NCI-H82 treated with DMSO at 0.1 percent for 48 hours (cell line): ENCODE data around the gene ZBED4.

Experiments used
- DNase-seq: peaks from one replicate; lab custom pipeline; 2025; ENCODE audit not compliant: unreplicated experiment; lab: John Stamatoyannopoulos, UW

ZBED4 gene

GRCh38 chr22:49900441-49901230, 47.0 kb downstream of the ZBED4 start:
- no peak for DNase-seq

DNA sequence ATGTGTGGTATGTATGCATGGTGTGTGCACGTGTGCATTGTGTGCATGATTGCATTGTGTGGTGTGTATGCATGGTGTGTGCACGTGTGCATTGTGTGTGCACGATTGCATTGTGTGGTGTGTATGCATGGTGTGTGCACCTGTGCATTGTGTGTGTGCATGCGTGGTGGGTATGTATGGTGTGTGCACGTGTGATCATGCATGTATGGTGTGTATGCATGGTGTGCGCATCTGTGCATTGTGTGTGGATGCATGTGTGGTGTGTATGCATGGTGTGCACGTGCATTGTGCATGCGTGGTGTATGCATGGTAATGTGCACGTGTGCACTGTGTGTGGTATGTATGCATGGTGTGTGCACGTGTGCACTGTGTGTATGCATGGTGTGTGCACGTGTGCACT, 47.8 kb downstream of the ZBED4 start:
- no peak for DNase-seq

- DNase-seq, result no peak
These were observed 49.8 kb downstream of the ZBED4 start for GRCh38 chr22:49903322-49904039.

- DNase-seq, result no peak
These were observed 50.4 kb downstream of the ZBED4 start for GRCh38 chr22:49904040-49904369.

DNA sequence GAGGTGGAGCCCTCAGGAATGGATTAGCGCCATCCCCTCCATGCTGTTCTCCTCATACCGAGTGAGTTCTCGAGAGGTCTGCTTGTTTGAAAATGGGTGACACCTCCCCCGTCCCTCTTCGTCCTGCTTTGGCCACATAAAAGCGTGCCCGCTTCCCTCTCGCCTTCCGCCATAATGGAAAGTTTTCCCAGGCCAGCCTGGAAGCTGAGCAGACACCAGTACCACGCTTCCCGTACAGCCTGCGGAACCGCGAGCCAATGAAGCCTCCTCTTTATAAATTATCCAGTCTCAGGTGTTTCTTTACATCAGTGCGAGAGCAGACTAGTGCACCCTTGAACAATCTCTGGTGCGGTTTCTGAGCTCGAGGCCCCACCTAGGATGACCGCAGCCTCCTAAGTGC, 51.8 kb downstream of the ZBED4 start:
- no peak for DNase-seq

GRCh38 chr22:49906071-49906798, 52.6 kb downstream of the ZBED4 start:
- no peak for DNase-seq

GRCh38 chr22:49906799-49907290, 53.2 kb downstream of the ZBED4 start:
- DNase-seq, result no peak

- no peak for DNase-seq
These were observed 54.2 kb downstream of the ZBED4 start for GRCh38 chr22:49907807-49908206.

DNA sequence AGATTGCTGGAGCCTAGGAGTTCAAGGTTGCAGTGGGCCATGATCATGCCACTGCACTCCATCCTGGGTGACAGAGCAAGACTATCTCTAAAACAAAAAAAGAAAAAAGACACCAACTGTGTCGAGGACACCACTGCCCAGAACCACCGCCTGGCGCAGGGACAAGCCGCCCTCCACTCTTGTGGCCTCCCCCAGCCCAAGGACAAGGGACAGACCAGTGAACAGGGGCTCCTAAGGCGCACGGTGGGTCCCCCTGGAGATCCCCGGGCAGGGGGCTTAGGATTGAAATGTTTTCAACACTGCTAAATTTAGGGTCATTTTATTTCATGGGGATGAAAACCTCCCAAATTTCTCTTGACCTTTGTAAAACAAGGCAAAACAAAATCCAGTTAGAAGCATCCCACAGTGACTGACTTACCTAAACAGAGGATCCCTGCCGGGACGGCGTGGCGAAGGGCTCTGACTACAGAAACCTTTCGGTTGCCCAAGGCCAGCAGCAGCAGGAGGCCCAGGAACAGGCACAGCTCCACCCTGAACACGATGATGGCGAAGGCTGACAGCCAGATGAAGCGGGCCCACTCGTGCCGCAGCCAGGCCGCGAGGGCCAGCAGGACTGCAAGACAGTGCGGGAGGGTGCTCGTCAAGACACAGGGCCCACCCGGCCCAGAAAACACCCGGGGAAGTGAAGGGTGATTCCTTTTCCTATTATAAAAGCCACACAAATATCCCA, 56.0 kb downstream of the ZBED4 start:
- DNase-seq, result no peak

GRCh38 chr22:49910229-49911155, 56.8 kb downstream of the ZBED4 start:
- DNase-seq, result no peak

GRCh38 chr22:49911881-49912625, 58.4 kb downstream of the ZBED4 start:
- DNase-seq, result no peak

GRCh38 chr22:49913026-49913425, 59.4 kb downstream of the ZBED4 start:
- DNase-seq, result no peak

DNA sequence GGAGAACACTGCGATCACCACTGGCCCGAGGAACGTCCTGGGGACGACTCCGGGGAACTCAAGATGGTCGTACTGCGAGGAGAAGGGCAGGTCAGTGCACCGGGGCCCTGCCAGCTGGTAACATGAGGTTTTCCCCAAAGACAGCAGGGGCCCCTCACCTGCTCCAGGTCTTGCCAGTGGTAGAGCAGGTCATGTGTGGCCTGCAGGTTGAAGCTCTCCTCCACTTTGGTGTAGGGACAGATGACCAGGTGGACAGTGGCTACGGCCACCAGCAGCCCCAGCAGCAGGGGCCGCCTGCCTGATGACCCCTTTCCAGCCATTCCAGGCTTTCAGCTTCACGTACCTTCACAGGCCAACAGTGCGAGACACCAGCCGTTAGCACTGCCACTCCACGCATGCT, 59.8 kb downstream of the ZBED4 start:
- no peak for DNase-seq

GRCh38 chr22:49914256-49914655, 60.6 kb downstream of the ZBED4 start:
- no peak for DNase-seq

- DNase-seq, result no peak
These were observed 62.0 kb downstream of the ZBED4 start for GRCh38 chr22:49915610-49916009.

DNA sequence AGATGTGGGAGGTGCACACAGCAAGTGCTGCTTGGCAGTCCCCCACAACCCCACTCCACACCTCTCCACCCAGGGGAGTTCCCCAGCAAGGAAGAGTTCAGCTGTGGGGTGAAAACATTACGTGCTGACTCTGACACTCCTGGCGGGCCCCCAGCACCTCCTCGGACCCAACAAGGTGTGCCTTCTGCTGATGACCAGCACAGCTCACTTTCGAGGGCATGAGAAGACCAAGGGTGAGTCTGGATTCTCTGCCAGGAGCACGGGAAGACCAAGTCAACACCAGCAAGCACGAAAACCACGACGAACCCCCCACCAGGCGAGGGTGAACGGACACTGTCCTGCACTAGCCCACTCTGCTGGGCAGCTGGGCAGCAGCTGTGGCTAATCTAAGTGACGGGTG, 63.2 kb downstream of the ZBED4 start:
- DNase-seq, result no peak

GRCh38 chr22:49917974-49918910, 64.6 kb downstream of the ZBED4 start, which contains the start of the genes ALG12 and CRELD2:
ALG12 (minus strand) TSS chr22:49918438; CDS start chr22:49913765, 4,673 bp downstream.
CRELD2 (plus strand) TSS chr22:49918634; CDS start chr22:49918770, 136 bp downstream.
- DNase-seq, result peak; percentile 81
